Measurements from ENCODE around the gene SPIN4. TPM values are rescaled to one million over a fixed set of nuclear protein-coding genes. Genes with fewer than 3 reads are reported as not detected.

The SPIN4 gene
- 8.2 and 10.8 TPM in 2 replicates for total RNA-seq

DNA sequence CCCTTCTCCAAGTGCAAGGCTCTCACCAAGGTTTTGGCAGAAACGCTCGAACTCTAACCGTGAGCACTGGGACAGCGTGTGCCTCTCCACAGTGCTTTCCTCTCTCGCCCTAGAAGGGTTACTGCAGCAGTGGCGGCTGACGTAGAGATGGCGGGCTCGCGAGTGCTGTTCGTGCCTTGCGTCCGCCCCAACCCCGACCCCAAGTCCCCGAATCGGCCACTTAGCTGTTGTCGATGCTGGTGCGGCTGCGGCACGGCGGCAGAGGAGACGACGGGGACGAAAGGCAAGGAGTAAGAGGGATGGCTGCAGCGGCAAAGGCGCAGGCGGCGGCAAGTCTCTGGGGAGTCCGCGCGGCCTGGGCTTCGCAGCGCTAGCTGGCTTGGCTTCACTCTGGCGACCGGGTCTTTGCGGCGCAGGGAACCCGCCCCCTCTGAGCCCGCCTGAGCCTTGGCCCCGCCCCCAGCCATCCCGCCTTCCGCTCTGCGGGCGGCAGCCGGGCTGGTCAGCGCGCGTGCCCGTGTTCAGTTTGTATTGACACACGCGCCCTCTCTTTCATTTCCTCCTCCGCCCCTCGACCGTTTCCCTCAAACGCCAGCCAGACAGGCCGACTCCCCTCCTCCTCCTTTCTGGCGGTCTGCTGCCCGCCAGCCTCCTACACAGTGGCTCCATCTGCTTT, at the start of gene SPIN4:
TSS of gene SPIN4 (minus strand) at position 392 of the 676 bp plus-strand sequence. CDS start 513 bp downstream, outside the sequence.

